HG03045 (cell line): Measurements from ENCODE around the gene IQSEC1.
A peak's percentile ranks its signal among the peaks of the same experiment; 100 is the strongest.

Experiments
- ATAC-seq: cut with Tn5 transposase; IDR thresholded peaks from one replicate; pipeline ENCODE4 v1.9.1; 2021; ENCODE audit warnings: mild to moderate bottlenecking, moderate library complexity; ENCODE audit not compliant: unreplicated experiment

IQSEC1 gene

DNA sequence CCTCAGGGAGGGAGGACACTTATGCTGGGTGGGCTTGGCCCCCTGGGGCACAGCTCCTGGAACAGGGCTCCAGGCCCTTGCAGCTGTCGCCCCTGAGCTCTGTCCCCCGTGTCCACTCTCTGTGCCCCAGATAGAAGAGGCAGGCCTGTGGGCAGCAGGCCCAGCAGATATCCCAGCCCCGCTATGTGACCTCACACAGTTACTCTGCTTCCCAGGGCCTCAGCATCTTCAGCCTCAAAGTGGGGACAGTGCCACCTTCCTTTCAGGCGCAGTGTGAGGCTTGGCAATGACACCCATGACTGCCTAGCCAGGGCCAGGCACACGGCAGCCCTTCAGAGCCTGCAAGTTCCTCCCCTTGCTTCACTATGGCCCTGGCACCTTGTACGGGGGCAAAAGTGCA is 98.4 kb downstream of the IQSEC1 start:
- ATAC-seq: no peak

DNA sequence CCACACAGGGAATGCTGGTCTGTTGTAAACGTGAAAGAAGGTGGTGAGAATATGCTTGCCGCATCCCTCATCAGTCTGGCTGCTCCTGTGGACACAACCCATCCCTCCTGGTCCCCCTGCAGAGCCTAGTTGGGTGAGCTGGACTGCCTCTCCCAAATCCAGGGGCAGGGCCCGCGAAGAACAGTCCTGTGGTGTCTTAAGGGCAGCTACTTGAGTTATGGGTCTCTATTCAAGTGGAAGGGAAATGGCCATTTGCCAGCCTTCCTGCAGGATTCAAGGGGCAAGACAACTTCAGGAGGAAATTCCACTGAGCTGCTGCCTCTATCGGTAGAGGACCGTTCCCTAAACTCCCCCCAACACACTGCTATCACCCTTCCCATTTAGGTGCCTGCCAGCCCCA is 98.9 kb downstream of the IQSEC1 start:
- ATAC-seq: no peak

DNA sequence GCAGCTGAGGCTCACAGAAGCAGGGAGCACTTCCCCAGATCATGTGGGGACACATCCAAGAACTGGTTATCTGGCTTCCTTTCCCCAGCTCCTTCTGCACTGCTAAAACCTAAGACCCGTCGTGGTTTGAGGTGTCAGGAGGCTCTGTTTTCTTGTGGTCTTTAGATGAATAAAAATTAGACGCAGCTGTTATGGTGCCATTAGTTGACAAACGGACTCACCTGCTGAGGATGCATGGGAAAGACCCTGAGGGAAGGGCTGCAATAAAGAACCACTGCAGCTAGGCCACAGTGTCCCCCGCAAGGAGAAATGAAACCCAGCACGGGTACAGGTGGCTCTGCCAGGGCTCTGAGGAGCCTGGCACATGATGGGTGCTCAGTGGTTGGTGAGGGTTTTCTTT is 99.4 kb downstream of the IQSEC1 start:
- ATAC-seq: no peak

DNA sequence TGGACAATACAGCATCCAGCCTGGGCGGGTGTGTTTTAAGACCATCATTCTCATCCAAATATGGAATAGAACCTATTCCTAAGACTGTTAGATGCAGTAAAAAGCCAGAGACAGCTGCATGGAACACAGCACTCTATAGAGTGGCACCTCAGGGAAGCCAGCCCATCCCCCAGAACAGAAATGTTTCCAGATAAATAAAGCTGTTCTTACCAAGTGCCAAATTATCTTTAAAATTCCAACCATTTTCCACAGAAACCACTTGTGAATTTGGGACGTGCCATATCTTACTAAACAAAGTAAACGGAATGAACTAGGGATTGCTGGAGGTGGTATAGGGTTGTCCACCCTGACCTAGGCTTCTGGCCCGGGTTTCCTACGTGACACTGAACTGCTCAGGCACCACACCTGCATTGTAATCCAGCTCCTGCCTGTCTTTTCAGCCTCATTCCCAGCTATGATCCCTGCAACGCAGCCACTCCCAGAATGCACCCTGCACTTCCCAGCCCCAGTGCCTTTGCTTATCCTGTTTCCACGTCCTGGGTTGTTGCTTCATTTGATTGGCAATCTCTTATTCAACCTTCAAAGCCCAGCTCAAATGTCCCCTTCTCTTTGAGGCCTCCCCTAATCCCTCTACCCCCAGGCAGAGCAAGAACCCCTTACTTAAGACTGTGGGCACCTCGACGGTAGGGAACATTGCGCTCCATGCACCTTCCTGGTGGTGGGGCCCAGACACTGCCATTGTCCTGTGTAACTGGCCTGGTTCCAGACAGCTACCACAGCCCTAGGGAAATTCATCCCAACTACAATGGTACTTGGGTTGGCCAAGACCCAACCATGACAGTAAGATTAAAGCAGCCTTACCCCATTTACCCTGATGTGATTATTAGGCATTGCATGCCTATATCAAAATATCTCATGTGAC is 100.2 kb downstream of the IQSEC1 start:
- ATAC-seq: no peak

DNA sequence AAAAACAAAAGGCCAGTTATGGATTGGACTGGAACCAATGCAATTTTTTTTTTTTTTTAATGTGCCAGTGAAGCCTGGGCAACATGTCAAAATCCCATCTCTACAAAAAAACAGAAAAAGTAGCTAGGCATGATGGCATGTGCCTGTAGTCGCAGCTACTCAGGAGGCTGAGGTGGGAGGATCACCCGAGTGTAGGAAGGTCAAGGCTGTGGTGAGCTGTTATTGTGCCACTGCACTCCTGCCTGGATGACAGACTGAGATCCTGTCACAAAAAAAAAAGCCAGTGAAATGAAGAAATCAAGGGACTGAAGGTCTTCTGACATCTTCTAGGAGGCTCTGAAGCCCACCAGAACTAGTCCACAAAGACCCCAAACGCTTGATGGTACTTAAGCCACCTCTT is 101.2 kb downstream of the IQSEC1 start:
- no peak for ATAC-seq

DNA sequence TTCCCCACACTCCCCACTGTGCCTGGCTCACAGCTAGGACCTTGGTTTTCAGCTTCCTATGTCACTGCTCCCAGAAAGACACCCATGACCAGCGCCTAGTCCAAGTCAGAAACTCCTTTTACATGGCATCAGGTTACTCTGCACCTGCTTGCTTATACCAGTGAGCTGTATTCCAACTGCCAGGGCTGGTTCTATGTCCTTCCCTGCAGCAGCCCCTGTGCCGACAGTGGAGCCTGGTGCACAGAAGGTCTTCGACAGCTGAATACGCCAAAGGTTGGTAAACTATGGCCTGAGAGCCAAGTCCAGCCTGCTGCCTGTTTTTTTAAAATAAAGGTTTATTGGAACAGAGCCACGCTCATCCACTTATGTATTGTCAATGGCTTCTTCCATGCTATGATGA is 102.5 kb downstream of the IQSEC1 start:
- ATAC-seq: no peak

DNA sequence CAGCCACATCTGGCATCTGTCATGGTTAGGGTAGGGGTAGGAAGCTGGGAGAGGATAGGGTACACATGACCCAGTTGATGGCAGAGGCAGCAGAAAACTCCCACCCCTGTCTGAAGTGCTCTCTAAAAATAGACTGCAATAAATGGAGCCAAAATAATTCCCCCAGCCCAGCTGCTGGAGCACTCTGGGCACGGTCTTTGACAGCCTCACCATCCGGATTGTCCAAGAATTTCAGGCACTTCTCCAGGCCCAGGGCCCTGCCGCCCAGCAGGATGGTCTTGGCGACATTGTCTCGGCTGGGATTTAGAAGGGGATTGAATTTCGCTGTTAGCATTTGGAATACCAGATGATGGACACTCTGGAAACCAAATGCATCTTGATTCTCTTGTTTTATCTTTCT is 103.7 kb downstream of the IQSEC1 start:
- ATAC-seq: no peak

DNA sequence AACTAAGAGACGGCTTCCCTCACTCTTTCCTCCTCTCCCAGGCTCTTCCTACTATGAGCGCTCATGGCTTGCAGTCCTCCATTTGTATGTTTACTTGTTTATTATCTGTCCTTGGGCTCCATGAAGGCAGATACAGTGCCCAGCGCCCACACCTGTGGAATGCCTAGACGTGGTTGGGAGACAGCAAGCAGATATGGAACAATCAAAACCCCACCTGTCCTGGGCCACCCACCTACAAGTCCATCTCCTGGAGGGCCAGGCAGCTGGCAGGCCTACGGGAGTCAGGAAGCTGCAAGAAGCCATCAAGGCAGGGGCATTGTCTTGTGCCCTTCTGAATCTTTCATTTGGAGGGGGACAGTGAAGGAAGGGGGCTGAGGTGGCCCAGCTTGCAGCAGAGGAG is 104.7 kb downstream of the IQSEC1 start:
- no peak for ATAC-seq

DNA sequence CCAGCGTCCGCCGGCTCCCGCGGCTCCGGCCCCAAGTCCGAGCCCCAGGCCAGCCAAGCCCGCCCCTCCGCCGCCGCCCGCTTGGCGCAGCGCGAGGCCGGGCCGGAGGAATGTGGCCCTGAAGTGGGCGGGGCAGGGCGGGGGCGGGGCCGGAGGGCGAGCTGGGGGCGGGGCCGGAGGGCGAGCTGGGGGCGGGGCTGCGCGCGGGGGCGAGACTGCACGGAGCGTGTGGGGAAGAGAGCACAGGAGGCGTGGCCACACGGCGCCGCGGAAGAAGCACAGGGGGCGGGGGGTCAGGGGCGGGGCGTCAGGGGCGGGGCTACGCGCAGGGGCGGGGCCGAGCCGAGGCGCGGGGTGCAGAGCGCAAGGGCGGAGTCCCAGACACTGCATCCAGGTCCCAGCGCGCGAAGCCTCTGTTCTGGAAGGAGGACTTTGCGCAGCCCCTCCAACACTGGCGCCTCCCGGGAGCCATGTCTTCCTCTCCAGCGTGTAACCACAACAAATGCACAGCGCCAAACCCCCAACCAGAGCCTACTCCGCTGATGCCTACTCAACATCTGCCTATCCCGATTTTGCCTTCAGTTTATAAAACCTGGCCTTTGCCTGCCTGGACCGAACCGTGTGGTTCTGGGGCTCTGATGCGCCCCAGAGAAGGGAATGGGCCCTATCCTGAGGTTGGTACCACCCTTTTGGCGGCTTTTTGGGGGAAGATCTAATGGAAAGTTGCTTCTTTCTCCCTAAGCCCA is 105.5 kb downstream of the IQSEC1 start:
- peak; percentile 67 for ATAC-seq

DNA sequence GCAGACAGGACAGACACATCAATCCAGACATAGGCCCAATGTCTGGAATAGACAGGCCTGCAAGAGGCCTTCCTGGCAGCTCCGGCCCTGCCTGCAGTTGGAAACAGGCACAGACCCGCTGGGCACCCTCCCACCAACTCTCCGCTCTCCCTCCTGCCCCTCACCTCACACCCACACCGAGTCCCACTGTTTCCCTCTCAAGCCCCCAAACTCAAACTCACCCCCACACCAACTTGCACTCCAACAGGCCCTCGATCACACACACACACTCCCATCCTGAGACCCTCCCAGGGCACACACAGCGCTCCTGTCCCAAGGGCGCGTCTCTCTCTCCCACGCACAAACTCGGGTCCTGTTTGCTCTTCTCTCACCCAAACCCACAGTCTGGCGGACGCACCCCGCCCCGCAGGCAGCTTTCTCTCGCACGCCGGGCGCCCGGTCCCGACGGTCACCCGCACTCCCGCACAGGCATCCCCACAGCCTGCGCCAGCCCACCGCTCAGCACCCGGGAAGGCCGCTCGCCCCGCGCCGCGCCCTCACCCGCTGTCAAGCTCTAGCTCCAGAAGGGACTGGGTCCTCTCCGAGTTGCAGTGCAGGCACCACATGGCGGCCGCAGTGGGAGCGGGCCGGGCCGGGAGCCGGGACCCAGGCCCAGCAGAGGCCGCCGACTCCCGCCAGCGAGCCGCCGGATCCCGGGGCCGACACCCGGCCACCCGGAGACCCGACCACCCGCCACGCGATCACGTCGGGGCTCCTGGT is 106.2 kb downstream of the IQSEC1 start:
- ATAC-seq: peak; percentile 21

DNA sequence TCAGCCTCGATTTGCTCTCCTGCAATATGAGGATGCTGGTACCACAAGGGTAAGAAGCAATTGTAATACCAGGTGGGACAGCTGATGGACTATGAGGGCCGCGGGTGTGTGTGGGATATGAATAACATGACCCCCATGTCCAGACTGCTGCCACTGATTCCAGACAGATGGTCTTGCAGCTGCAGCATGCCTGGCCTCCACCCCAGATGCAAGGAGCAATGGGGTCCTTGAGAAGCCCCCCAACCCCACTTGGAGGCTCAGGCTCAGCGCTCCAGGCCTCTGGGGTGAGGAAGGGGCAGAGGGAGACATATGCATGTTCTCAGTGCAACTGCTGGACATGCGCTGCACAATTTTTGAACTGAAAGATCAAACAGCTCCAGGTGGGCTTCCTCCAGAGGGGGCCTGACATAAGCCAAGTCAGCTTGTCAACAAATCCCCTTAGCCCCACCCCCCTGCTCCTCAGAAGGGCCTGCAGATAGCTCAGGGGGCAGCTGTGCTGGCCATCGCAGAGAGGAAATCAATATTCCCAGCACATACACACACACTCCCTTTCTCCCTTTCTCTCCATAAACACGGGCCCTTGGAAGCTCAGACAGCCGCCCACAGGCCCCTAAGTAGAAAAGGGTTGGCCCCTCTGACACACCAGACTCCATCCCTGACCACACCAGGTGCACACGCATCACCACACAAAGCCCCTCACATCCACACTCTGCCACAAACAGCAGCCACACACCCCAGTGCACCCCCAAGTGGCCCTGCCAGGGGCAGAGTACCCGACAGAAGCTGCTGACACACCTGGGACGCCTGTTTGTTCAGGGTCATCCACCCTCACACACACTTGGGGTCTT is 107.0 kb downstream of the IQSEC1 start:
- no peak for ATAC-seq

DNA sequence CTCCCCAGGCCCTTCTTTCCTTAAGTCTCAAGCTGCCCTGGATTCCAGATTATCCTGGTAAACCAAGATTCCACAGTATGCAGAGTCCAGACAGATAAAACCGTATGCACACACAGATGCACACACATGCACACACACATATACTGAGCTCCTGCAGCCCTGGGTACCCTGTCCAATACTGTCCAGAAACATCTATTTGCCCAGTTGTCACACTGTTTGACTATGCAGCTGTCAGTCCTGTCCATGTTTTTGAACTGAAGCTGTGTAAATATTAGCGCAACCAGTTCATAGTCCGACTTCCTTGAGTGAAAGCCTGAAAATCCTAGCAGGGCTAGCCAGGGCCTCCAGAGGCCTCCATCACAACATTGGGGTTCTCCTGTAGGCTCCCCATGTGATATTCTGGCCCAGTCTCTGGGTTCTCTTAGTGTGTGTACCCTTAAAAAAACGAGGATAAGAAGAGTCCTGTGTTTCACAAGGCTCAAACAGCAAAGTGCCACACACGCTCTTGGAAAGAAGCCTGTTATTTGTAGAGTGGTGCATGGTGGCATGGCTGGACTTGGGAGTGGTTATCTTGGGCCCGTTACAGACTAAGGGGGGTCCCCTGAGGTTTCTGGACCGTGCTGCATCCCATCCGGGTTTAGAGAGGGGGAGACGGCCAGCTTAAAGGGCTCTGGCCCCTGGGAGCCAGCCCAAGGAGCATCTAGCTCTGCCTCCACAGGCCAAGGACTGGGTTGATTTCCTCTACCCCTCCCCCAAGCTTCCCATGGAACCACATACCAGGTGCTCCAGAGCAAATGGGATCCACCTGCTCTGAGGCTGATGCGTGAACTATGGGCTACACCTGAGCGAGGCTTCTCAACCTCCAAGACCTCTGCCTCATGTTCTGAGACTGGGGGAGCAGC is 108.3 kb downstream of the IQSEC1 start:
- no peak for ATAC-seq

DNA sequence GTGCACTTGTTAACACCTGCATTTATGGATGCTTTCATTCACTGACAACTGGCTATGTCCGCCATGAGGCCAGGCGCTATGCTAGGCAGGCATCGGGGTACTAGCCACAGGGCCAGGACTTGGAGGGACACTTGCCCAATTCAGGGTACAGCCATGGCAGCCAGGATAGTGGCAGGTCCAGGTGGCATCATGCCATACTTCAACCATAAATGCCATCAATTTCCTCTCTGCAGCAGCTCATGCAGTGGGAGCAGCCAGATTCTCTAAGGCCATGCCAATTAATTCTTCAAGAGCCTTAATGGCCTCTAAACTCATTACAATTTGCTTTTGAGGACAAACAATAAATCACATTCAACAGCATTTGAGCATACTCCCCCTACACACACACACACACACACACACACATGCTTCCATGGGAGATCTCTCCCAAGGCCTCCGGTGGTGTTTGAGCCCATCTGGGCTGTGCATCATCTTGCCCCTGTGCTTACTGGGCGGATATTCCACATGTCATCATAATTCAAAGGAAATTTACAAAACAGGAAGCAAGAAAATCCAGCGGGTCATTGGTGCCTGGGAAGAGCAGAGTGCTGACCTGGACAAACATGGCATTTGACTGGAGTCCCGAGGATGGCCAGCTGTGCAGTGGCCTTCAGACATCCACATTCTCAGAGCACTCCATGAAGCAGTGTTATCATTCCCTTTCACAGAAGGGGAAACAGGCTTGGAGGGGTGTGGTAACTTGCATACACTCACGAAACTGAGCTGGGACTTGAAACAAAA is 109.1 kb downstream of the IQSEC1 start:
- ATAC-seq: no peak

DNA sequence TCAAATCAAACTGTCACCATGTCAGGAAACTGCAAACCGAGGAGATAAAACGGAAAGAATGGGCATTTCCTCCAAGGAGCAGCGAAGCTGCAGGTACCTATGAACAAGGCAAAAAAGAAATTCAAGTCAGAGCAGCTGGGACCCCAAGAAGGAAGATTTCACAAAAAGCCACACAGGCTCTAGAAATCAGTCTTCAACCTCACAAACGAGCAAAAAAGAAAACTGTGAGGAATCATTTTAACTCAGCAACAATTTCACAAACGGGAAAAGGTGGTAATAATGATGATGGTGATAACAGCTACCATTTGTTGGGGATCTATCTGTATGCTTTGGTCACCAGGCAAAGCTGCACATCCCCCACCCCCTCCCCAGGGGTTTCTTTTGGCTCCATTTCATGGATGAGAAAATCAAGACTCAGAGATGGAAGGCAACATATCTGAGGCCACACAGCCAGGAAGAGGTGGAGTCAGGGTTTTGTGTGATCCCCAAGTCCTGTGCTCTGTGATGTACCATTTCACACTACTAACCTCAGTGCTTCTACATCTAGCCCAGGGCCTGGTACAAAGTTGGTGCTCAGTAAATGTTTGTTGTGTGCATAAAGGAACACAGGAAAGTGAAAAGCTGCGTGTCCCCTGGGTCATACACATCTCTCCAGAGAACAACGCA is 109.9 kb downstream of the IQSEC1 start:
- ATAC-seq: no peak

DNA sequence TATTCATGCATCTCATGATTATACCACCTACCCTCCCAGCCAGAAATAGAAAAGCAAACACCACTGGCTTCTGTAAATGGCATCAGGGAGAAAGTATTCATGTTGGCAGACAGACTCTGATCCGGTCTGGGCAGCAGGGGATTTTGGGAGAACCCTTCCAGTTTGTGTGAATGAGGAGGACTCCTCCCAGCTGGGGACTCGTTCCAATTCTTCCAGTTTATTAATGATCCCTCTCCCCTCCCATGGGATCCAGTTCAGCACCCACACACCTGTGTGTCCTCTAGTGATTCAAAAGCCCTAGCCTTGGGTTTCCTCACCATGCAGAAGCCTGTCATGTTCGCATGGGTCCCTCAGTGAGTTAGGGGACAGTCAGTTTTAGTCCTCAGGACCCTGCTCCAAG is 110.9 kb downstream of the IQSEC1 start:
- ATAC-seq: no peak

DNA sequence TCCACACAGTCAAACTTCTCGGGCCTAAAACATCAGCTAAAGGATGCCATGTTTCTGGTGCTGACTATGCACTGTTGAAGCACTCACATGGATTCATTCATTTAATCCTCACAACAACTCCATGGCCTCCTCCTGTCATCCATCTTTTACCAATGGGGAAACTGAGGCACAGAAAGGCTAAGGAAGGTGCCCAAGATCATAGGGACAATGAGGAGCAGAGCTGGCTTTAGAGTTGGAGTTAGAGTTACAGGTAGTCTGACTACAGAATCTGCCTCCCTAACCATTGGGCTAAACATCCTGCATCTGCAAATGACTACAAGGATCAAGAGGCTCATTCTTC is 111.6 kb downstream of the IQSEC1 start:
- no peak for ATAC-seq

DNA sequence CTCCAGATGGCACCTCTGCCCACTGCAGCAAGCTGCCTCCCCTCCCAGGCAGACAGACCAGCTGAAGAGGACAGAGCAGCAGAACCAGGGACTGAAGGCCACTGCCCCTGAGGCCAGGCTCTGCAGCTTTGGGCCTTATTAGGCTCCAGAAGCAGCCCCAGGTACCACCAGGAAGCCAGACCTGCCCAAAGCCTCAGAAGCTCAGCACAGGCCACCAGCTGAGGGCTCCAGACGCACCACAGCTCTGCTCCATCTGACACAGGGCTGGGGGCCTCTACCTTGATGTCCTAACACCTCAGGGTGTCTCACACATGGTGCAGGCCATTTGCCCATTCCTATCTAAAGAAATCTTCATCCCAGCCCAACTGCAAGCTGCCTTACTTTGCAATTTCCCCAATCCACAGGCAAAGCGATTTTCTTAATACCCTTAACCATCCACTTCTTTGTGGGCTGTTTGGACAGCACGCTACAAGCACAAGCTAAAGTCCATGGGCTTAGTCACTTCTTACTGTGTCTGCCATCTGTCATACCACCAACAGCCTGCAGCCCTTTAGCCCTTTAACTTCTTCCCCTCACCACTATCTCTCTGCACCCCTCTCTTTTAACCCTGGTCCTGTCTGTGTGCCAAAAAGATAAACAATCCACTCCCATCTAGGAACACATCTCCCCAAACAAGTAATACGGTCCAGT is 112.1 kb downstream of the IQSEC1 start:
- ATAC-seq: no peak

DNA sequence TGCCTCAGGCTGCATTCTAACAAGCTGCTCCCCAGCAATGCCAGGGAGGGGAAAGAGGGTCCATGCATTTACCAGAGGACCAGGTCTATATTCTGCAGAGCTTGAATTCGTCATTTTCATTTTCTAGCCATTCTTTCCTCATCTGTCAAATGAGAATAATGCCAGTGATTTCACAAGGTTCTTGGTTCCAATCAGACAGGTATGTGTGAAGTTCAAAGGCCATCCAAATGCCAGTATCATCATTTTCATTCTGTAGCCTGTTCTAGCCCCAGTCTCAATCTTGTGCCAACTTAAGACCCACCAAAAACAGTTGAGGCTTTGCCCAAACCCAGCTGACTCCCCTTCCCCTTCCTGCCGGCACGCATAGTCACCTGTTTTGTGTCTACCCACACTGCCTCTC is 112.7 kb downstream of the IQSEC1 start:
- ATAC-seq: no peak
